HEK293 (cell line): ENCODE measurements around the gene CDH18.

Source experiments
- CTCF ChIA-PET: fragments of 350-600 bp; formaldehyde crosslinking; extraction: SDS; loops from one replicate; lab custom pipeline; 2021; ENCODE audit warnings: antibody characterized with exemption; lab: Yijun Ruan, JAX
- POLR2A ChIA-PET: fragments of 300-600 bp; formaldehyde crosslinking; extraction: SDS; loops from one replicate; lab custom pipeline; 2020; ENCODE audit warnings: antibody characterized with exemption, inconsistent platforms; lab: Yijun Ruan, JAX
- H3K27ac ChIP-seq: fragments of 200-500 bp; sonication (Bioruptor generic); 2 replicates; pipeline ENCODE4 v1.5.1; 2014; ENCODE audit warnings: low read depth, low read length, control low read depth, inconsistent platforms; ENCODE audit errors: extremely low read depth
- H3K36me3 ChIP-seq, 2 experiments: fragments of 200-500 bp in 1 of 2; sonication (Bioruptor generic) in 1 of 2; 1 replicate in 1 of 2; 2 replicates in 1 of 2; pipeline ENCODE4 v1.5.1; 2014 to 2017; ENCODE audit warnings: inconsistent platforms in 2 of 2, low read length in 2 of 2; ENCODE audit not compliant: control insufficient read depth in 2 of 2, insufficient read depth in 1 of 2
- H3K4me1 ChIP-seq: fragments of 200-500 bp; sonication (Bioruptor generic); 2 replicates; pipeline ENCODE4 v1.5.1; 2014; ENCODE audit warnings: mild to moderate bottlenecking, low read length, inconsistent platforms; ENCODE audit not compliant: control insufficient read depth, insufficient read depth
- H3K4me3 ChIP-seq: 2 replicates; pipeline ENCODE4 v1.5.1; 2011; ENCODE audit warnings: low read depth, mild to moderate bottlenecking, control low read depth, low read length, moderate library complexity
- H3K9me3 ChIP-seq: fragments of 200-500 bp; sonication (Bioruptor generic); 2 replicates; pipeline ENCODE4 v1.5.1; 2014; ENCODE audit warnings: low read depth, low read length, inconsistent platforms; ENCODE audit not compliant: control insufficient read depth, insufficient read depth
- HIC1 ChIP-seq: fragments of 450-650 bp; formaldehyde crosslinking; IDR thresholded peaks from 2 replicates; pipeline ENCODE4 v1.5.1; 2016; ENCODE audit warnings: missing biosample characterization, missing genetic modification characterization
- IKZF3 ChIP-seq: fragments of 450-650 bp; IDR thresholded peaks from 2 replicates; pipeline ENCODE4 v1.5.0; 2018; ENCODE audit warnings: missing biosample characterization, mild to moderate bottlenecking, missing genetic modification characterization, moderate library complexity
- KLF1 ChIP-seq: fragments of 450-650 bp; formaldehyde crosslinking; IDR thresholded peaks from 2 replicates; pipeline ENCODE4 v1.5.1; 2016; ENCODE audit warnings: missing biosample characterization, missing genetic modification characterization
- KLF16 ChIP-seq: fragments of 450-650 bp; formaldehyde crosslinking; IDR thresholded peaks from 2 replicates; pipeline ENCODE4 v1.5.1; 2017; ENCODE audit warnings: missing biosample characterization, missing genetic modification characterization
- KLF7 ChIP-seq: fragments of 450-650 bp; formaldehyde crosslinking; IDR thresholded peaks from 2 replicates; pipeline ENCODE4 v1.5.1; 2016; ENCODE audit warnings: missing biosample characterization, missing genetic modification characterization, borderline replicate concordance
- SALL2 ChIP-seq: fragments of 450-650 bp; formaldehyde crosslinking; IDR thresholded peaks from 2 replicates; pipeline ENCODE4 v1.5.0; 2017; ENCODE audit warnings: missing biosample characterization, mild to moderate bottlenecking, missing genetic modification characterization, borderline replicate concordance
- SCRT2 ChIP-seq: fragments of 450-650 bp; formaldehyde crosslinking; IDR thresholded peaks from 2 replicates; pipeline ENCODE4 v1.5.1; 2016; ENCODE audit warnings: missing biosample characterization, missing genetic modification characterization
- SP3 ChIP-seq: fragments of 450-650 bp; formaldehyde crosslinking; IDR thresholded peaks from 2 replicates; pipeline ENCODE4 v1.5.1; 2016; ENCODE audit warnings: missing biosample characterization, missing genetic modification characterization
- TRIM28 ChIP-seq: IDR thresholded peaks from 2 replicates; pipeline ENCODE4 v1.6.1; 2011; ENCODE audit warnings: low read length, control low read depth, borderline replicate concordance
- ZBTB48 ChIP-seq: fragments of 450-650 bp; formaldehyde crosslinking; IDR thresholded peaks from 2 replicates; pipeline ENCODE4 v1.5.1; 2016; ENCODE audit warnings: missing biosample characterization, missing genetic modification characterization
- ZNF157 ChIP-seq: fragments of 450-650 bp; formaldehyde crosslinking; IDR thresholded peaks from 2 replicates; pipeline ENCODE4 v1.5.1; 2016; ENCODE audit warnings: missing biosample characterization, missing genetic modification characterization
- ZNF19 ChIP-seq: fragments of 450-650 bp; formaldehyde crosslinking; IDR thresholded peaks from 2 replicates; pipeline ENCODE4; 2016; ENCODE audit warnings: missing biosample characterization, missing genetic modification characterization, low read depth
- ZNF223 ChIP-seq: fragments of 450-650 bp; formaldehyde crosslinking; IDR thresholded peaks from 2 replicates; pipeline ENCODE4 v1.5.1; 2016; ENCODE audit warnings: missing biosample characterization, missing genetic modification characterization
- ZNF274 ChIP-seq, 2 experiments: fragments of 200-500 bp in 1 of 2; fragments of 450-650 bp in 1 of 2; sonication (Bioruptor generic) in 1 of 2; formaldehyde crosslinking in 1 of 2; IDR thresholded peaks; 2 replicates each; pipeline versions ENCODE4 v1.5.1 to v1.6.1; 2014 to 2016; ENCODE audit warnings: borderline replicate concordance in 1 of 2, inconsistent platforms in 1 of 2, low read length in 1 of 2, missing biosample characterization in 1 of 2, missing genetic modification characterization in 1 of 2
- ZNF335 ChIP-seq: fragments of 450-650 bp; formaldehyde crosslinking; conservative IDR thresholded peaks from 2 replicates; pipeline ENCODE4 v1.5.1; 2016; ENCODE audit warnings: missing biosample characterization, missing genetic modification characterization
- ZNF341 ChIP-seq: fragments of 450-650 bp; formaldehyde crosslinking; IDR thresholded peaks from 2 replicates; pipeline ENCODE4; 2016; ENCODE audit warnings: low read depth, missing biosample characterization, missing genetic modification characterization
- ZNF473 ChIP-seq: fragments of 450-650 bp; formaldehyde crosslinking; IDR thresholded peaks from 2 replicates; pipeline ENCODE4 v1.5.1; 2017; ENCODE audit warnings: missing biosample characterization, missing genetic modification characterization
- ZNF488 ChIP-seq: fragments of 450-650 bp; formaldehyde crosslinking; IDR thresholded peaks from 2 replicates; pipeline ENCODE4 v1.5.1; 2016; ENCODE audit warnings: missing biosample characterization, missing genetic modification characterization
- ZNF561 ChIP-seq: fragments of 450-650 bp; IDR thresholded peaks from 2 replicates; pipeline ENCODE4 v1.5.1; 2018; ENCODE audit warnings: missing biosample characterization, missing genetic modification characterization, borderline replicate concordance
- ZNF600 ChIP-seq: fragments of 450-650 bp; formaldehyde crosslinking; IDR thresholded peaks from 2 replicates; pipeline ENCODE4 v1.5.1; 2016; ENCODE audit warnings: missing biosample characterization, missing genetic modification characterization
- ZNF785 ChIP-seq: fragments of 450-650 bp; formaldehyde crosslinking; IDR thresholded peaks from 2 replicates; pipeline ENCODE4 v1.5.1; 2016; ENCODE audit warnings: missing biosample characterization, missing genetic modification characterization
- ZNF792 ChIP-seq: fragments of 450-650 bp; formaldehyde crosslinking; IDR thresholded peaks from 2 replicates; pipeline ENCODE4 v1.5.1; 2016; ENCODE audit warnings: missing biosample characterization, missing genetic modification characterization
- ZSCAN30 ChIP-seq: fragments of 450-650 bp; IDR thresholded peaks from 2 replicates; pipeline ENCODE4 v1.5.1; 2018; ENCODE audit warnings: missing biosample characterization, mild to moderate bottlenecking, missing genetic modification characterization, moderate library complexity
- TF ChIP-seq, protein P1 (sequence below): fragments of 450-650 bp; formaldehyde crosslinking; IDR thresholded peaks from 2 replicates; pipeline ENCODE4 v1.5.1; 2016; ENCODE audit warnings: missing biosample characterization, missing genetic modification characterization, low read depth
- TF ChIP-seq, protein P2 (sequence below): fragments of 450-650 bp; formaldehyde crosslinking; IDR thresholded peaks from 2 replicates; pipeline ENCODE4 v1.5.1; 2016; ENCODE audit warnings: missing biosample characterization, missing genetic modification characterization
- TF ChIP-seq, protein P3 (sequence below): fragments of 450-650 bp; formaldehyde crosslinking; IDR thresholded peaks from 2 replicates; pipeline ENCODE4 v1.5.1; 2016; ENCODE audit warnings: missing biosample characterization, missing genetic modification characterization

CDH18 gene

GRCh38 chr5:19902316-19902934, 85.6 kb downstream of the CDH18 start (continued):
- TF ChIP-seq, protein P1, sequence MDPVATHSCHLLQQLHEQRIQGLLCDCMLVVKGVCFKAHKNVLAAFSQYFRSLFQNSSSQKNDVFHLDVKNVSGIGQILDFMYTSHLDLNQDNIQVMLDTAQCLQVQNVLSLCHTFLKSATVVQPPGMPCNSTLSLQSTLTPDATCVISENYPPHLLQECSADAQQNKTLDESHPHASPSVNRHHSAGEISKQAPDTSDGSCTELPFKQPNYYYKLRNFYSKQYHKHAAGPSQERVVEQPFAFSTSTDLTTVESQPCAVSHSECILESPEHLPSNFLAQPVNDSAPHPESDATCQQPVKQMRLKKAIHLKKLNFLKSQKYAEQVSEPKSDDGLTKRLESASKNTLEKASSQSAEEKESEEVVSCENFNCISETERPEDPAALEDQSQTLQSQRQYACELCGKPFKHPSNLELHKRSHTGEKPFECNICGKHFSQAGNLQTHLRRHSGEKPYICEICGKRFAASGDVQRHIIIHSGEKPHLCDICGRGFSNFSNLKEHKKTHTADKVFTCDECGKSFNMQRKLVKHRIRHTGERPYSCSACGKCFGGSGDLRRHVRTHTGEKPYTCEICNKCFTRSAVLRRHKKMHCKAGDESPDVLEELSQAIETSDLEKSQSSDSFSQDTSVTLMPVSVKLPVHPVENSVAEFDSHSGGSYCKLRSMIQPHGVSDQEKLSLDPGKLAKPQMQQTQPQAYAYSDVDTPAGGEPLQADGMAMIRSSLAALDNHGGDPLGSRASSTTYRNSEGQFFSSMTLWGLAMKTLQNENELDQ: no peak
- TF ChIP-seq ZNF785 (no peak), TRIM28 (no peak)

- TF ChIP-seq IKZF3 (tag by site-specific recombination) (no peak), ZNF157 (tag by site-specific recombination) (no peak), ZNF335 (tag by site-specific recombination) (no peak), ZNF600 (tag by site-specific recombination) (no peak), ZNF488 (no peak), ZNF473 (tag by site-specific recombination) (no peak), ZNF223 (tag by site-specific recombination) (no peak), KLF1 (tag by site-specific recombination) (no peak), SCRT2 (tag by site-specific recombination) (no peak), ZNF341 (no peak)
- TF ChIP-seq, protein P2, sequence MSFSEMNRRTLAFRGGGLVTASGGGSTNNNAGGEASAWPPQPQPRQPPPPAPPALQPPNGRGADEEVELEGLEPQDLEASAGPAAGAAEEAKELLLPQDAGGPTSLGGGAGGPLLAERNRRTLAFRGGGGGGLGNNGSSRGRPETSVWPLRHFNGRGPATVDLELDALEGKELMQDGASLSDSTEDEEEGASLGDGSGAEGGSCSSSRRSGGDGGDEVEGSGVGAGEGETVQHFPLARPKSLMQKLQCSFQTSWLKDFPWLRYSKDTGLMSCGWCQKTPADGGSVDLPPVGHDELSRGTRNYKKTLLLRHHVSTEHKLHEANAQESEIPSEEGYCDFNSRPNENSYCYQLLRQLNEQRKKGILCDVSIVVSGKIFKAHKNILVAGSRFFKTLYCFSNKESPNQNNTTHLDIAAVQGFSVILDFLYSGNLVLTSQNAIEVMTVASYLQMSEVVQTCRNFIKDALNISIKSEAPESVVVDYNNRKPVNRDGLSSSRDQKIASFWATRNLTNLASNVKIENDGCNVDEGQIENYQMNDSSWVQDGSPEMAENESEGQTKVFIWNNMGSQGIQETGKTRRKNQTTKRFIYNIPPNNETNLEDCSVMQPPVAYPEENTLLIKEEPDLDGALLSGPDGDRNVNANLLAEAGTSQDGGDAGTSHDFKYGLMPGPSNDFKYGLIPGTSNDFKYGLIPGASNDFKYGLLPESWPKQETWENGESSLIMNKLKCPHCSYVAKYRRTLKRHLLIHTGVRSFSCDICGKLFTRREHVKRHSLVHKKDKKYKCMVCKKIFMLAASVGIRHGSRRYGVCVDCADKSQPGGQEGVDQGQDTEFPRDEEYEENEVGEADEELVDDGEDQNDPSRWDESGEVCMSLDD: no peak
- TF ChIP-seq, all 188 proteins: peak for 0
- no peaks in the 10 kb centered on the region for H3K9me3 ChIP-seq
- no peak overlapping the region for H3K27ac ChIP-seq
- no peak overlapping the region for H3K4me3 ChIP-seq
- ChIA-PET POLR2A (no interaction called here), CTCF (no interaction called here)
- H3K36me3 ChIP-seq: no peaks in the 10 kb centered on the region
- no peaks in the 10 kb centered on the region for H3K4me1 ChIP-seq
Observed at GRCh38 chr5:19900269-19900668, 87.7 kb downstream of the CDH18 start.

DNA sequence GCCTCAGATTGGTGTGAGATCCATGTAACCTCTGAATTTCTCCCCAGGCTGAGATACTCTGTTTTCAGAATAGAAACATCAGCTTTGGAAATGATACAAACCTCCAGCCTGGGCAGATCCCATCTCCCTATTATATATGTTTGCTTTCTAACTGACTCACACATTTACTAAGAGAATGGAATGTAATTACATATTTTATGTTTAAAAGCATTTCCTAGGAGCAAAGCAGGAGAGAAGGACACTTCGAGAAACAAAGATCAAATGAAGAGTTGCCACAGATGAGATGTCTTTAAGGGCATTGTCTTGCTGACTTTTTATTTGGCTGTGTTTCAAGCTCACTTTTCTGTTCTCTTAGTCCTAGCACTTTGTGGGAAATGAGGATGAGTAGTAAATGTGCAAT, 96.3 kb downstream of the CDH18 start:
- Histone ChIP-seq H3K9me3 (no peaks in the 10 kb centered on the region), H3K27ac (no peak overlapping the region), H3K36me3 (no peaks in the 10 kb centered on the region), H3K4me3 (no peak overlapping the region), H3K4me1 (no peaks in the 10 kb centered on the region)
- POLR2A ChIA-PET: no interaction called here
- CTCF ChIA-PET: no interaction called here
- TF ChIP-seq SALL2 (tag by site-specific recombination) (no peak), ZNF19 (no peak), ZNF274 (IDR thresholded peaks at IDR 0.05; ENCODE audit: low read length) (no peak), ZNF274 (tag by site-specific recombination; IDR thresholded peaks at IDR 0.05; ENCODE audit: borderline replicate concordance) (no peak), ZNF792 (tag by site-specific recombination) (no peak), ZNF561 (tag by site-specific recombination) (no peak), KLF16 (tag by site-specific recombination) (no peak), ZNF341 (no peak), SP3 (tag by site-specific recombination) (no peak), ZBTB48 (tag by site-specific recombination) (no peak), KLF7 (tag by site-specific recombination) (no peak), ZSCAN30 (tag by site-specific recombination) (no peak), ZNF157 (tag by site-specific recombination) (no peak), HIC1 (tag by site-specific recombination) (no peak)
- TF ChIP-seq, protein P3, sequence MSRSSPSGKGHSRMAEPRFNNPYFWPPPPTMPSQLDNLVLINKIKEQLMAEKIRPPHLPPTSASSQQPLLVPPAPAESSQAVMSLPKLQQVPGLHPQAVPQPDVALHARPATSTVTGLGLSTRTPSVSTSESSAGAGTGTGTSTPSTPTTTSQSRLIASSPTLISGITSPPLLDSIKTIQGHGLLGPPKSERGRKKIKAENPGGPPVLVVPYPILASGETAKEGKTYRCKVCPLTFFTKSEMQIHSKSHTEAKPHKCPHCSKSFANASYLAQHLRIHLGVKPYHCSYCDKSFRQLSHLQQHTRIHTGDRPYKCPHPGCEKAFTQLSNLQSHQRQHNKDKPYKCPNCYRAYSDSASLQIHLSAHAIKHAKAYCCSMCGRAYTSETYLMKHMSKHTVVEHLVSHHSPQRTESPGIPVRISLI: no peak
